OCI-LY1 (cell line): ENCODE data around the gene DNMT3A.

Experiments used
- H2AFZ ChIP-seq: fragments of 200-600 bp; sonication (generic), shearing (Covaris generic); 2 replicates; pipeline ENCODE4 v1.6.0; 2014; ENCODE audit warnings: antibody characterized with exemption, mild to moderate bottlenecking, low read length
- H3F3A ChIP-seq: fragments of 200-600 bp; sonication (generic), shearing (Covaris generic); 2 replicates; pipeline ENCODE4 v1.6.0; 2014; ENCODE audit warnings: mild to moderate bottlenecking, antibody characterized with exemption, low read length, moderate library complexity; ENCODE audit not compliant: insufficient read depth
- H3K27ac ChIP-seq: fragments of 200-600 bp; sonication (generic); 2 replicates; pipeline ENCODE4 v1.5.1; 2014; ENCODE audit warnings: low read length, mixed run types, mild to moderate bottlenecking, low read depth; ENCODE audit not compliant: poor library complexity, severe bottlenecking
- H3K27me3 ChIP-seq: fragments of 200-600 bp; sonication (generic); 2 replicates; pipeline ENCODE4 v1.6.0; 2014; ENCODE audit warnings: antibody characterized with exemption, mild to moderate bottlenecking, low read length, moderate library complexity; ENCODE audit not compliant: insufficient read depth
- H3K36me3 ChIP-seq: fragments of 200-600 bp; sonication (generic); 2 replicates; pipeline ENCODE4 v1.6.1; 2014; ENCODE audit warnings: mild to moderate bottlenecking, antibody characterized with exemption, low read length, moderate library complexity, mixed read lengths; ENCODE audit not compliant: insufficient read depth
- H3K4me1 ChIP-seq: fragments of 200-600 bp; sonication (generic); 2 replicates; pipeline ENCODE4 v1.5.1; 2014; ENCODE audit warnings: mild to moderate bottlenecking, low read length, moderate library complexity; ENCODE audit not compliant: insufficient read depth, severe bottlenecking
- H3K4me2 ChIP-seq: fragments of 200-600 bp; sonication (generic), shearing (Covaris generic); 2 replicates; pipeline ENCODE4 v1.6.1; 2014; ENCODE audit warnings: low read length
- H3K4me3 ChIP-seq: fragments of 200-600 bp; sonication (generic); 2 replicates; pipeline ENCODE4 v1.5.1; 2014; ENCODE audit warnings: low read length, low read depth, mild to moderate bottlenecking, mixed read lengths; ENCODE audit not compliant: poor library complexity, severe bottlenecking
- H3K79me2 ChIP-seq: fragments of 200-600 bp; shearing (Covaris generic); 2 replicates; pipeline ENCODE4 v1.6.1; 2016; ENCODE audit warnings: mixed run types, low read length, mixed read lengths; ENCODE audit not compliant: insufficient read depth
- H3K9ac ChIP-seq: fragments of 200-600 bp; sonication (generic), shearing (Covaris generic); 2 replicates; pipeline ENCODE4 v1.6.1; 2014; ENCODE audit warnings: mild to moderate bottlenecking, low read length, mixed read lengths
- H3K9me2 ChIP-seq: fragments of 200-600 bp; sonication (generic), shearing (Covaris generic); 2 replicates; pipeline ENCODE4 v1.6.1; 2014; ENCODE audit warnings: low read depth, mild to moderate bottlenecking, low read length, mixed read lengths
- H3K9me3 ChIP-seq: fragments of 200-600 bp; shearing (Covaris generic); 2 replicates; pipeline ENCODE4 v1.6.1; 2014; ENCODE audit warnings: low read length, mixed read lengths
- H4K20me1 ChIP-seq: fragments of 200-600 bp; sonication (generic), shearing (Covaris generic); 2 replicates; pipeline ENCODE4 v1.6.0; 2016; ENCODE audit warnings: mild to moderate bottlenecking, low read length; ENCODE audit not compliant: insufficient read depth
- EZH2 ChIP-seq: fragments of 200-600 bp; sonication (generic), shearing (Covaris generic); IDR thresholded peaks from 2 replicates; pipeline ENCODE4 v1.8.0; 2017; ENCODE audit warnings: borderline replicate concordance, mixed run types, mild to moderate bottlenecking, antibody characterized with exemption, low read length, moderate library complexity, mixed read lengths
- TF ChIP-seq, protein P1 (sequence below): fragments of 200-600 bp; sonication (generic), shearing (Covaris generic); IDR thresholded peaks from 2 replicates; pipeline ENCODE4 v1.5.1; 2017; ENCODE audit warnings: mild to moderate bottlenecking, antibody characterized with exemption, low read length, moderate library complexity, mixed read lengths

Gene DNMT3A

DNA sequence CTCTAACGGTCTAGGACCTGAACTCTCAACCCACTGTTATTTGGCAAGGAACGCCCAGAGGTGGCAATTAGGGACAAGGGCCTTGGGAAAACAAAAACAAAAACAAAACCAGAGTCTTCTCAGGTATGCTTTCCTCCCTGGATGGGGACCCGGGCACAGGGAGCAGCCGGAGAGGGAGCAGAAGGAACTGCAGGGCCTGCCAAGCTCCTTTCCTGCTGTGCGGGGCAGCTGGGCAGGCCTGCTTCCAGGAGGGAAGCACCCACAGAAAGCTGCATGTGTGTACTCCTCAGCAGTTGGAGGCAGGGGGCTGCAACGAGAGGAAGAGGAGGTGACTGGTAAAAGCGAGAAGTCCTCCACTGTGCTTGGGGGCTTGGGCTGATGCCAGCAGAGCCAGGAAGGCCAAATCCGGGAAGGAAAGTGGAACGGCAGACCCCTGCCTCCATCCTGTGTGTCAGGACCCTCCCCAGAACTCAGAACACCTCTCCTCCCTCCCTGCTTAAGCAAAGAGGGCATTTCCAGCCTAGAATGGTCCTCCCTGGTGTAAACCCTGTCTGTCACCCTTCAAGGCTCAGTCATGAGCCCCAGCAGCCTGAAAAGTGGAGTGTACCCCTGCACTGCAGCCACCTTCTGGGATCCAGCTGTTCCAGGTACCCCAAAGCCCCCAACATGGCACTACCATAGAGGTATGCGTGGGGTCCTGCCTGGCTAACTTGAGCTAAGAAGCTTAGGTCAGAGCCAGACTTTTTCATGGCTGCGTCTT lies 56.3 kb downstream of the DNMT3A start:
- Histone ChIP-seq H3F3A (no peaks in the 10 kb centered on the region), H3K4me1 (peaks cover 7% of the 10 kb centered on the region), H3K79me2 (no peaks in the 10 kb centered on the region), H4K20me1 (no peaks in the 10 kb centered on the region), H3K27me3 (peaks cover 7% of the 10 kb centered on the region; the same call in 1 of the 2 replicates), H3K9ac (no peak overlapping the region), H3K9me2 (no peaks in the 10 kb centered on the region), H3K9me3 (no peaks in the 10 kb centered on the region), H2AFZ (no peak overlapping the region), H3K36me3 (no peaks in the 10 kb centered on the region; the same call in 1 of the 2 replicates), H3K4me2 (no peak overlapping the region), H3K4me3 (no peak overlapping the region), H3K27ac (no peak overlapping the region)
- TF ChIP-seq, protein P1, sequence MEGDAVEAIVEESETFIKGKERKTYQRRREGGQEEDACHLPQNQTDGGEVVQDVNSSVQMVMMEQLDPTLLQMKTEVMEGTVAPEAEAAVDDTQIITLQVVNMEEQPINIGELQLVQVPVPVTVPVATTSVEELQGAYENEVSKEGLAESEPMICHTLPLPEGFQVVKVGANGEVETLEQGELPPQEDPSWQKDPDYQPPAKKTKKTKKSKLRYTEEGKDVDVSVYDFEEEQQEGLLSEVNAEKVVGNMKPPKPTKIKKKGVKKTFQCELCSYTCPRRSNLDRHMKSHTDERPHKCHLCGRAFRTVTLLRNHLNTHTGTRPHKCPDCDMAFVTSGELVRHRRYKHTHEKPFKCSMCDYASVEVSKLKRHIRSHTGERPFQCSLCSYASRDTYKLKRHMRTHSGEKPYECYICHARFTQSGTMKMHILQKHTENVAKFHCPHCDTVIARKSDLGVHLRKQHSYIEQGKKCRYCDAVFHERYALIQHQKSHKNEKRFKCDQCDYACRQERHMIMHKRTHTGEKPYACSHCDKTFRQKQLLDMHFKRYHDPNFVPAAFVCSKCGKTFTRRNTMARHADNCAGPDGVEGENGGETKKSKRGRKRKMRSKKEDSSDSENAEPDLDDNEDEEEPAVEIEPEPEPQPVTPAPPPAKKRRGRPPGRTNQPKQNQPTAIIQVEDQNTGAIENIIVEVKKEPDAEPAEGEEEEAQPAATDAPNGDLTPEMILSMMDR = no peak
- no peak for TF ChIP-seq EZH2

DNA sequence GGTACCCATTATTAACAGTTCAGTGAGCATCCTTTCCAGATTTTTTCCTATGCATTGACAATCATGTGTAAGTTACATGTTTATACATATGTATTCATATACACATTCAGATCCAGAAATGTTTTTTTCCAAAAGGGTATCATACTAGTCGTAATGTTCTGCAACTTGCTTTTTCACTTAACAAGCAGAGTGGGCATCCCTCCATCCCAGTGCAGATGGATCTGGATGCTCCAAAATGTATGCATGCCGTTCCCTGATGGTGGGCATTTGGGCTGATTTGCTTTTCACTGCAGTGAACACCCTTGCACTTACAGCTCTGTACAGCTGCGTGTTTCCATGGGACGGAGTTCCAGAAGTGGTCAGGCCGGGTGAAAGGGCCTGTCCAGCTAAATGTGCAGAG lies 57.0 kb downstream of the DNMT3A start:
- Histone ChIP-seq H3K27ac (no peak overlapping the region), H3F3A (no peaks in the 10 kb centered on the region), H3K27me3 (peaks cover 7% of the 10 kb centered on the region; the same call in 1 of the 2 replicates), H3K9me3 (no peaks in the 10 kb centered on the region), H2AFZ (no peak overlapping the region), H3K4me2 (no peak overlapping the region), H4K20me1 (no peaks in the 10 kb centered on the region), H3K36me3 (no peaks in the 10 kb centered on the region; the same call in 1 of the 2 replicates), H3K4me1 (peaks cover 7% of the 10 kb centered on the region), H3K9ac (no peak overlapping the region), H3K79me2 (no peaks in the 10 kb centered on the region), H3K4me3 (no peak overlapping the region), H3K9me2 (no peaks in the 10 kb centered on the region)
- no peak for TF ChIP-seq EZH2
- TF ChIP-seq, protein P1 = no peak

DNA sequence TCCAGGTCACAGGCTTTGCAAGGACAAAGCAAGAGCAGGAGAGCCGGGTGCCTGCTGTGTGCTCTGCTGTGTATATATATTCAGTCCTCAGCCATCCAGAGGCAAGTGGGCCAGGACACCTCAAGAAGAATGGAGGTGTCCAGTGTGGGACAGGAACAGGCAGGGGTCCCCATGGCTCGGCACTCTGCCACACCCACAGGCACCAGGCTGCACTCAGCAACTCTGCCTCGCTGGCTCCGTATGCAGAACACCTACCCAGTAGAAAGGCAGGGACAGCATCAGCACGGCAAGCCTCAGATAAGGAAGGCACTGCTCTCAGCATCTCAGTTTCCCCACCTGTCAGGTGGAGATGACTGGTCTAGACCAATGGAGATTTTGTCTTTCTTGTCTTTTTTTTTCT lies 57.8 kb downstream of the DNMT3A start:
- no peaks in the 10 kb centered on the region for H3F3A ChIP-seq
- no peak for TF ChIP-seq EZH2
- TF ChIP-seq, protein P1 = no peak
- H3K36me3 ChIP-seq = no peaks in the 10 kb centered on the region
- no peak overlapping the region for H3K4me3 ChIP-seq
- peaks cover 7% of the 10 kb centered on the region; the same call in 1 of the 2 replicates for H3K27me3 ChIP-seq
- H3K79me2 ChIP-seq = no peaks in the 10 kb centered on the region
- no peak overlapping the region for H3K9ac ChIP-seq
- H4K20me1 ChIP-seq = no peaks in the 10 kb centered on the region
- H3K4me1 ChIP-seq = peaks cover 14% of the 10 kb centered on the region
- no peaks in the 10 kb centered on the region for H3K9me3 ChIP-seq
- H3K4me2 ChIP-seq = no peak overlapping the region
- no peak overlapping the region for H2AFZ ChIP-seq
- H3K9me2 ChIP-seq = no peaks in the 10 kb centered on the region
- no peak overlapping the region for H3K27ac ChIP-seq
